Globus pallidus (tissue), 1 donor: Measurements from ENCODE around the gene AMOTL2.

Experiments used
- DNase-seq: peaks from one replicate; pipeline ENCODE4 v3.0.0-alpha.2; 2015; ENCODE audit warnings: low spot score

AMOTL2 gene

GRCh38 chr3:134334231-134334900 lies 39.9 kb downstream of the AMOTL2 start:
- no peak for DNase-seq

- DNase-seq, result no peak
These were observed 40.6 kb downstream of the AMOTL2 start for GRCh38 chr3:134333522-134334181.

- DNase-seq, result no peak
These were observed 41.9 kb downstream of the AMOTL2 start for GRCh38 chr3:134332344-134332743.

GRCh38 chr3:134331811-134332199 lies 42.4 kb downstream of the AMOTL2 start:
- DNase-seq, result no peak

GRCh38 chr3:134330883-134331810 lies 43.1 kb downstream of the AMOTL2 start:
- DNase-seq, result no peak

GRCh38 chr3:134328846-134329245 lies 45.4 kb downstream of the AMOTL2 start:
- DNase-seq, result no peak

GRCh38 chr3:134328147-134328591 lies 46.1 kb downstream of the AMOTL2 start:
- DNase-seq, result no peak

- DNase-seq, result no peak
These were observed 46.7 kb downstream of the AMOTL2 start for GRCh38 chr3:134327594-134327975.

GRCh38 chr3:134326760-134327593 lies 47.3 kb downstream of the AMOTL2 start:
- DNase-seq, result no peak

GRCh38 chr3:134326126-134326525 lies 48.1 kb downstream of the AMOTL2 start:
- DNase-seq, result no peak

- no peak for DNase-seq
These were observed 48.5 kb downstream of the AMOTL2 start for GRCh38 chr3:134325706-134326105.

GRCh38 chr3:134325061-134325705 lies 49.1 kb downstream of the AMOTL2 start:
- DNase-seq, result no peak

- DNase-seq, result no peak
These were observed 50.0 kb downstream of the AMOTL2 start for GRCh38 chr3:134323966-134324962.

- no peak for DNase-seq
These were observed 52.0 kb downstream of the AMOTL2 start for GRCh38 chr3:134322286-134322685.

- DNase-seq, result no peak
These were observed 53.5 kb downstream of the AMOTL2 start for GRCh38 chr3:134320749-134321148.

GRCh38 chr3:134319931-134320330 lies 54.3 kb downstream of the AMOTL2 start:
- no peak for DNase-seq

GRCh38 chr3:134318166-134318565 lies 56.1 kb downstream of the AMOTL2 start:
- DNase-seq, result no peak

GRCh38 chr3:134317106-134317947 lies 56.9 kb downstream of the AMOTL2 start:
- DNase-seq, result no peak
